K562 treated with DMSO at 1 percent for 24 hours (cell line): ENCODE data around the gene SMIM33. TPM values are rescaled to one million over a fixed set of nuclear protein-coding genes. Genes with fewer than 3 reads are reported as not detected.

Experiments used
- total RNA-seq: library from RNA; unstranded; fragments of 300-600 nt; gene quantifications from 2 replicates; pipeline ENCODE4 v1.2.3, GENCODE V29; 2022; ENCODE audit warnings: low read depth; ENCODE audit not compliant: insufficient read depth

SMIM33 gene
- not detected in 2 replicates for total RNA-seq

GRCh38 chr5:139470821-139471300 is at the start of gene SMIM33:
Gene SMIM33, plus strand, starts transcription at chr5:139471004. Its CDS starts 118 bp downstream, at chr5:139471122.

GRCh38 chr5:139439013-139439903 is 31.5 kb upstream of the SMIM33 start, which contains the start of gene DNAJC18:
Gene DNAJC18, minus strand, starts transcription at chr5:139439525. Its CDS starts 80 bp downstream, at chr5:139439445.

GRCh38 chr5:139462586-139463276 is 8.1 kb upstream of the SMIM33 start, which contains the start of gene ECSCR:
Gene ECSCR, minus strand, starts transcription at chr5:139462743. Its CDS starts 73 bp downstream, at chr5:139462670.

GRCh38 chr5:139482050-139482889 is 11.5 kb downstream of the SMIM33 start, which contains the start of gene STING1:
Gene STING1, minus strand, starts transcription at chr5:139482758. Its CDS starts 1,054 bp downstream, at chr5:139481704.

Other genes with a start within 250 kb of the SMIM33 start
- 90.5 and 99.3 TPM in 2 replicates for gene MATR3, start 177.3 kb upstream of the SMIM33 start, total RNA-seq
- gene PAIP2, start 129.2 kb upstream of the SMIM33 start, total RNA-seq = 92.0 and 105 TPM in 2 replicates
- gene SLC23A1, start 87.7 kb upstream of the SMIM33 start, total RNA-seq = 0.29 and 0.45 TPM in 2 replicates
- gene MZB1, start 81.1 kb upstream of the SMIM33 start, total RNA-seq = 0.35 TPM in 1 of 2 replicates, not detected in the other
- gene PROB1, start 75.9 kb upstream of the SMIM33 start, total RNA-seq = 3.4 and 3.5 TPM in 2 replicates
- gene SPATA24, start 66.9 kb upstream of the SMIM33 start, total RNA-seq = 5.0 and 7.1 TPM in 2 replicates
- 3.1 and 4.6 TPM in 2 replicates for gene DNAJC18, start 31.5 kb upstream of the SMIM33 start, total RNA-seq
- not detected in 2 replicates for gene ECSCR, start 8.3 kb upstream of the SMIM33 start, total RNA-seq
- 118 and 123 TPM in 2 replicates for gene STING1, start 11.8 kb downstream of the SMIM33 start, total RNA-seq
- gene UBE2D2, start 90.3 kb downstream of the SMIM33 start, total RNA-seq = 97.0 and 102 TPM in 2 replicates
- gene CXXC5, start 177.3 kb downstream of the SMIM33 start, total RNA-seq = 146 and 152 TPM in 2 replicates